ENCODE data around the gene ZNF407. TPM values are rescaled to one million over a fixed set of nuclear protein-coding genes. Genes with fewer than 3 reads are reported as not detected.
A peak's percentile ranks its signal among the peaks of the same experiment; 100 is the strongest.

ZNF407 gene
- total and polyA plus RNA-seq, 4 donors: 1.9 to 16.5 (median 6.6) TPM

DNA sequence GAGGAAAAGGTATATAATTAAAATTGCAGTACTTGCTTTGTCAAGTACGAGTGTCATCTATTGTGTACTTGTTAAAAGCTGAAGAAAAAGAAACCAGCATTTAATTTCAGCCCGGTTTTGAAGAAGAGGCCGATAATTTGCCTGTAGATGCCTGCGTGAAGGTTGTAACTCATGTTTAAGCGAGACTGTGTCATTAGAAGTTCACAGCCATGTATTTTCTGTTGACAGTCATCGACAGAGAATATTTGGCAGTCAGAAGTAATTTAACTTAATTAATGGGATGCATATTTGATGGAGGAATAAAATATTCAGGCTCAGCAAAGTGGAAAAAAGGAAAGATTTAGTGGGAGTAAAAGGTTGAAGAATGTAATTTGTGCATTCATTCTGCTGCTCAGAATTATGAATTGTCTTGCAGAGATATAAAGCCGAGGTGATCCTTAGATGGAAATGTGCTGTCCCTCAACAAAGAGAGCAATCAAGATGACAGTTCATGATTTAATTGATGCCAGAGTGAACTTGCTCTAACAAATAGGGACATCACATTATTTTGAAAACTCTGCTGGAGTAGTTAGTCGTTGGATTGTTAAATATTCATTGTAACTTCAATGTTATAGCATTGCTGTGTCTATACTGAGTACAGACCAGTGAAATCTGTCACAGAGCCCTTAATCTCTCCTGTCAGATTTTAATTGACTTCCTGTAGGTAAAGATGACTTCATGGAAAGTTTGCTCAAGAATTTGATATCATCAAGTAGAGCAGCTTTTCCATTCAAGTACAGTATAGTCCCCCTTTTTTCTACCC, 53.9 kb downstream of the ZNF407 start:
- peaks cover 0 to 2% (median 0%) of the 10 kb centered on the region in 4 donors for H3K36me3 ChIP-seq (ENCODE audit: control insufficient read depth in 4 of 4, insufficient read depth in 3 of 4, low read depth in 1 of 4, low read length in 3 of 4)
- no peak overlapping the region for H3K9ac ChIP-seq (ENCODE audit: low read depth in 1 of 2, low read length in 2 of 2)
- no peak overlapping the region for H3K27ac ChIP-seq (ENCODE audit: low read depth in 1 of 2, low read length in 2 of 2)
- TF ChIP-seq SP1 (IDR thresholded peaks at IDR 0.05): no peak
- TF ChIP-seq, protein P1, sequence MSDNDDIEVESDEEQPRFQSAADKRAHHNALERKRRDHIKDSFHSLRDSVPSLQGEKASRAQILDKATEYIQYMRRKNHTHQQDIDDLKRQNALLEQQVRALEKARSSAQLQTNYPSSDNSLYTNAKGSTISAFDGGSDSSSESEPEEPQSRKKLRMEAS (IDR thresholded peaks at IDR 0.05): no peak
- TF ChIP-seq, protein P2, sequence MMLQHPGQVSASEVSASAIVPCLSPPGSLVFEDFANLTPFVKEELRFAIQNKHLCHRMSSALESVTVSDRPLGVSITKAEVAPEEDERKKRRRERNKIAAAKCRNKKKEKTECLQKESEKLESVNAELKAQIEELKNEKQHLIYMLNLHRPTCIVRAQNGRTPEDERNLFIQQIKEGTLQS (IDR thresholded peaks at IDR 0.05): no peak
- TF ChIP-seq, protein P3, sequence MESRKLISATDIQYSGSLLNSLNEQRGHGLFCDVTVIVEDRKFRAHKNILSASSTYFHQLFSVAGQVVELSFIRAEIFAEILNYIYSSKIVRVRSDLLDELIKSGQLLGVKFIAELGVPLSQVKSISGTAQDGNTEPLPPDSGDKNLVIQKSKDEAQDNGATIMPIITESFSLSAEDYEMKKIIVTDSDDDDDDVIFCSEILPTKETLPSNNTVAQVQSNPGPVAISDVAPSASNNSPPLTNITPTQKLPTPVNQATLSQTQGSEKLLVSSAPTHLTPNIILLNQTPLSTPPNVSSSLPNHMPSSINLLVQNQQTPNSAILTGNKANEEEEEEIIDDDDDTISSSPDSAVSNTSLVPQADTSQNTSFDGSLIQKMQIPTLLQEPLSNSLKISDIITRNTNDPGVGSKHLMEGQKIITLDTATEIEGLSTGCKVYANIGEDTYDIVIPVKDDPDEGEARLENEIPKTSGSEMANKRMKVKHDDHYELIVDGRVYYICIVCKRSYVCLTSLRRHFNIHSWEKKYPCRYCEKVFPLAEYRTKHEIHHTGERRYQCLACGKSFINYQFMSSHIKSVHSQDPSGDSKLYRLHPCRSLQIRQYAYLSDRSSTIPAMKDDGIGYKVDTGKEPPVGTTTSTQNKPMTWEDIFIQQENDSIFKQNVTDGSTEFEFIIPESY (IDR thresholded peaks at IDR 0.05): no peak
- no peak for TF ChIP-seq EGR1 (IDR thresholded peaks at IDR 0.05; ENCODE audit: low read depth in 2 of 2)
- TF ChIP-seq FOXA1 (IDR thresholded peaks at IDR 0.05): no peak
- no peak for TF ChIP-seq FOXA2 (IDR thresholded peaks at IDR 0.05)
- TF ChIP-seq, protein P4, sequence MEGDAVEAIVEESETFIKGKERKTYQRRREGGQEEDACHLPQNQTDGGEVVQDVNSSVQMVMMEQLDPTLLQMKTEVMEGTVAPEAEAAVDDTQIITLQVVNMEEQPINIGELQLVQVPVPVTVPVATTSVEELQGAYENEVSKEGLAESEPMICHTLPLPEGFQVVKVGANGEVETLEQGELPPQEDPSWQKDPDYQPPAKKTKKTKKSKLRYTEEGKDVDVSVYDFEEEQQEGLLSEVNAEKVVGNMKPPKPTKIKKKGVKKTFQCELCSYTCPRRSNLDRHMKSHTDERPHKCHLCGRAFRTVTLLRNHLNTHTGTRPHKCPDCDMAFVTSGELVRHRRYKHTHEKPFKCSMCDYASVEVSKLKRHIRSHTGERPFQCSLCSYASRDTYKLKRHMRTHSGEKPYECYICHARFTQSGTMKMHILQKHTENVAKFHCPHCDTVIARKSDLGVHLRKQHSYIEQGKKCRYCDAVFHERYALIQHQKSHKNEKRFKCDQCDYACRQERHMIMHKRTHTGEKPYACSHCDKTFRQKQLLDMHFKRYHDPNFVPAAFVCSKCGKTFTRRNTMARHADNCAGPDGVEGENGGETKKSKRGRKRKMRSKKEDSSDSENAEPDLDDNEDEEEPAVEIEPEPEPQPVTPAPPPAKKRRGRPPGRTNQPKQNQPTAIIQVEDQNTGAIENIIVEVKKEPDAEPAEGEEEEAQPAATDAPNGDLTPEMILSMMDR (IDR thresholded peaks at IDR 0.05; ENCODE audit: low read depth, low read length, missing input control): no peak
- no peak for TF ChIP-seq GABPA (IDR thresholded peaks at IDR 0.05 in 1 of 2, conservative IDR thresholded peaks at IDR 0.05 in 1 of 2)
- TF ChIP-seq JUND (IDR thresholded peaks at IDR 0.05): no peak
- no peak for TF ChIP-seq HNF4A (conservative IDR thresholded peaks at IDR 0.05)
- TF ChIP-seq NR2F2 (IDR thresholded peaks at IDR 0.05): no peak
- TF ChIP-seq HNF4G (IDR thresholded peaks at IDR 0.05): no peak
- TF ChIP-seq RXRA (IDR thresholded peaks at IDR 0.05): no peak
- TF ChIP-seq RAD21 (IDR thresholded peaks at IDR 0.05): no peak
- no peak for TF ChIP-seq TAF1 (conservative IDR thresholded peaks at IDR 0.05)
- DNase-seq (ENCODE audit: low spot score): no peak
- WGBS: 87% methylated on average over 8 of the region's 8 CpGs
- no peak overlapping the region for H3K4me3 ChIP-seq (ENCODE audit: low read depth in 1 of 3, low read length in 3 of 3)
- H3K4me1 ChIP-seq (ENCODE audit: control insufficient read depth in 4 of 4, insufficient read depth in 4 of 4, low read length in 3 of 4): no peaks in the 10 kb centered on the region
- H3K27me3 ChIP-seq (ENCODE audit: control insufficient read depth in 4 of 4, insufficient read depth in 4 of 4, low read length in 3 of 4): no peaks in the 10 kb centered on the region
- no peaks in the 10 kb centered on the region for H3K9me3 ChIP-seq (ENCODE audit: control insufficient read depth in 4 of 4, low read length in 3 of 4)

DNA sequence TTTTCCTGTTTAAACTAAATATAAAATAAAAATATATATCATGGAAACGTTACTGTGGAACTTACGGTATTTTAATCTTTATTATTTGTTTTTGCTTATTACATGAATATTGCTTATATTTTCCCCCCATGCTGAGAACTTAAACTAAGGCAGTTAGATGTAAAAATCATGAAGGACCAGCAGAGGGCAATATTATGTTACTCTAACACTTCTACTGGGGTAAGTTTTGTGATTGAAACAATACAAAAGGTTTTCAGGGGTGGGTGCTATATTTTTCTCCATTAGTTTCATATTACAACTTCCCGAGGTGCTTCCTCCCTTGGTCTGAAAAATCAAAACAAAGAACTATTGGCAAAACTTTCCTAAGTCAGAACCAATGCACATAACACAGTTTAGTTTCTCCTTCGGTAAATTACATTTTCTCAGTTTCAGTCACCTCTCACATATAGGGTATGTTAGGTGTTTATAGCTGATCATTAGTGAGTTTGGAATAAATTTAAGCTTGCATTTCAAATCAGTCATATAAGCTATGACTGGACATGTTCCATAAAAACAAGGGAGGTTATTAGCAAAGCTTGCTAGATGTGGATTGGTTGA, 54.8 kb downstream of the ZNF407 start:
- TF ChIP-seq FOXA1 (IDR thresholded peaks at IDR 0.05): no peak
- TF ChIP-seq, protein P4 (IDR thresholded peaks at IDR 0.05; ENCODE audit: low read depth, low read length, missing input control): peak; percentile 54
- TF ChIP-seq EGR1 (IDR thresholded peaks at IDR 0.05; ENCODE audit: low read depth in 2 of 2): no peak
- no peak for TF ChIP-seq JUND (IDR thresholded peaks at IDR 0.05)
- TF ChIP-seq RAD21 (IDR thresholded peaks at IDR 0.05): peak; percentile 81 to 85
- TF ChIP-seq, protein P2 (IDR thresholded peaks at IDR 0.05): no peak
- no peak for TF ChIP-seq HNF4G (IDR thresholded peaks at IDR 0.05)
- TF ChIP-seq, protein P3 (IDR thresholded peaks at IDR 0.05): no peak
- H3K4me3 ChIP-seq (ENCODE audit: low read depth in 1 of 3, low read length in 3 of 3): no peak overlapping the region
- peaks cover 0 to 2% (median 0%) of the 10 kb centered on the region in 4 donors for H3K36me3 ChIP-seq (ENCODE audit: control insufficient read depth in 4 of 4, insufficient read depth in 3 of 4, low read depth in 1 of 4, low read length in 3 of 4)
- no peaks in the 10 kb centered on the region for H3K4me1 ChIP-seq (ENCODE audit: control insufficient read depth in 4 of 4, insufficient read depth in 4 of 4, low read length in 3 of 4)
- H3K9me3 ChIP-seq (ENCODE audit: control insufficient read depth in 4 of 4, low read length in 3 of 4): no peaks in the 10 kb centered on the region
- no peaks in the 10 kb centered on the region for H3K27me3 ChIP-seq (ENCODE audit: control insufficient read depth in 4 of 4, insufficient read depth in 4 of 4, low read length in 3 of 4)
- 37% methylated on average over 4 of the region's 4 CpGs for WGBS
- no peak overlapping the region for H3K27ac ChIP-seq (ENCODE audit: low read depth in 1 of 2, low read length in 2 of 2)
- no peak for DNase-seq (ENCODE audit: low spot score)
- H3K9ac ChIP-seq (ENCODE audit: low read depth in 1 of 2, low read length in 2 of 2): no peak overlapping the region
